NCI-H2107 treated with DMSO at 0.1 percent for 48 hours (cell line): ENCODE results near the gene ITFG1.
"Not testable (repeated sequence)": the region's sequence is repeated elsewhere in the genome, so short reads cannot be mapped to it uniquely, and the experiment has no call there.

Experiments
- DNase-seq: peaks from one replicate; lab custom pipeline; 2025; ENCODE audit not compliant: unreplicated experiment; lab: John Stamatoyannopoulos, UW

Gene ITFG1

GRCh38 chr16:47161464-47161863 lies 299.4 kb downstream of the ITFG1 start:
- no peak for DNase-seq

- DNase-seq = no peak
Observed at GRCh38 chr16:47160422-47160821, 300.4 kb downstream of the ITFG1 start.

- no peak for DNase-seq
Observed at GRCh38 chr16:47158992-47159391, 301.9 kb downstream of the ITFG1 start.

- no peak for DNase-seq
Observed at GRCh38 chr16:47156680-47157215, 304.1 kb downstream of the ITFG1 start.

- not testable (repeated sequence) for DNase-seq
Observed at GRCh38 chr16:47152501-47152900, 308.4 kb downstream of the ITFG1 start.

- DNase-seq = no peak
Observed at GRCh38 chr16:47150067-47150466, 310.8 kb downstream of the ITFG1 start.

GRCh38 chr16:47144559-47144877 lies 316.3 kb downstream of the ITFG1 start:
- no peak for DNase-seq

GRCh38 chr16:47143677-47144558 lies 316.9 kb downstream of the ITFG1 start, which contains the start of gene NETO2:
NETO2 (minus strand) TSS chr16:47143945; CDS start chr16:47143612, 333 bp downstream.
- DNase-seq = no peak

GRCh38 chr16:47142821-47143676 lies 317.8 kb downstream of the ITFG1 start:
- no peak for DNase-seq

- DNase-seq = no peak
Observed at GRCh38 chr16:47142486-47142820, 318.4 kb downstream of the ITFG1 start.

GRCh38 chr16:47141773-47142485 lies 318.9 kb downstream of the ITFG1 start:
- peak; percentile 56 for DNase-seq

- DNase-seq = no peak
Observed at GRCh38 chr16:47140686-47141085, 320.2 kb downstream of the ITFG1 start.

- DNase-seq = no peak
Observed at GRCh38 chr16:47139561-47140185, 321.2 kb downstream of the ITFG1 start.

- DNase-seq = not testable (repeated sequence)
Observed at GRCh38 chr16:47137925-47138324, 322.9 kb downstream of the ITFG1 start.

GRCh38 chr16:47136099-47136842 lies 324.6 kb downstream of the ITFG1 start:
- no peak for DNase-seq

GRCh38 chr16:47134550-47134949 lies 326.3 kb downstream of the ITFG1 start:
- DNase-seq = no peak

- no peak for DNase-seq
Observed at GRCh38 chr16:47132308-47132707, 328.6 kb downstream of the ITFG1 start.

- no peak for DNase-seq
Observed at GRCh38 chr16:47129755-47130435, 331.0 kb downstream of the ITFG1 start.

- no peak for DNase-seq
Observed at GRCh38 chr16:47127541-47127940, 333.3 kb downstream of the ITFG1 start.
